Fibroblast of upper back skin (primary cell): ENCODE measurements around the gene TIAM2.
A peak's percentile ranks its signal among the peaks of the same experiment; 100 is the strongest.
"Not testable (repeated sequence)": the region's sequence is repeated elsewhere in the genome, so short reads cannot be mapped to it uniquely, and the experiment has no call there.

ENCODE experiments used
- DNase-seq: peaks from one replicate; pipeline ENCODE4 v3.0.0-alpha.2; 2013

The TIAM2 gene

GRCh38 chr6:155171747-155172449 is 176.8 kb downstream of the TIAM2 start:
- DNase-seq = peak; percentile 73

GRCh38 chr6:155173488-155173887 is 178.4 kb downstream of the TIAM2 start:
- no peak for DNase-seq

- peak; percentile 82 for DNase-seq
Observed at GRCh38 chr6:155174576-155175211, 179.6 kb downstream of the TIAM2 start.

- peak; percentile 74 for DNase-seq
Observed at GRCh38 chr6:155177363-155177961, 182.3 kb downstream of the TIAM2 start.

GRCh38 chr6:155181498-155181897 is 186.4 kb downstream of the TIAM2 start:
- DNase-seq = no peak

- no peak for DNase-seq
Observed at GRCh38 chr6:155182103-155182502, 187.0 kb downstream of the TIAM2 start.

- no peak for DNase-seq
Observed at GRCh38 chr6:155183095-155183494, 188.0 kb downstream of the TIAM2 start.

- not testable (repeated sequence) for DNase-seq
Observed at GRCh38 chr6:155185041-155185440, 189.9 kb downstream of the TIAM2 start.

- DNase-seq = peak; percentile 39
Observed at GRCh38 chr6:155185544-155185943, 190.4 kb downstream of the TIAM2 start.

- no peak for DNase-seq
Observed at GRCh38 chr6:155186052-155186658, 191.0 kb downstream of the TIAM2 start.

- no peak for DNase-seq
Observed at GRCh38 chr6:155187106-155187505, 192.0 kb downstream of the TIAM2 start.

- peak; percentile 48 for DNase-seq
Observed at GRCh38 chr6:155187994-155188706, 193.0 kb downstream of the TIAM2 start.

GRCh38 chr6:155188707-155189496 is 193.8 kb downstream of the TIAM2 start:
- DNase-seq = peak; percentile 97

- DNase-seq = no peak
Observed at GRCh38 chr6:155190677-155191076, 195.6 kb downstream of the TIAM2 start.

- DNase-seq = no peak
Observed at GRCh38 chr6:155193526-155193925, 198.4 kb downstream of the TIAM2 start.

GRCh38 chr6:155194399-155194798 is 199.3 kb downstream of the TIAM2 start:
- no peak for DNase-seq

GRCh38 chr6:155195903-155196302 is 200.8 kb downstream of the TIAM2 start:
- no peak for DNase-seq

GRCh38 chr6:155196911-155197310 is 201.8 kb downstream of the TIAM2 start:
- DNase-seq = no peak

- DNase-seq = no peak
Observed at GRCh38 chr6:155197932-155198331, 202.8 kb downstream of the TIAM2 start.

- no peak for DNase-seq
Observed at GRCh38 chr6:155200012-155200411, 204.9 kb downstream of the TIAM2 start.

GRCh38 chr6:155201461-155202226 is 206.5 kb downstream of the TIAM2 start:
- DNase-seq = peak; percentile 94
